Right lobe of liver (tissue), 4 donors: Measurements from ENCODE around the gene EPHB1.

ENCODE experiments used
- POLR2A ChIP-seq: fragments of 450-650 bp; IDR thresholded peaks from one replicate; pipeline ENCODE4 v1.6.1; 2017; ENCODE audit warnings: antibody characterized with exemption, mild to moderate bottlenecking
- TF ChIP-seq, protein P1 (sequence below), 4 donors: fragments of 200-600 bp in 3 of 4; fragments of 450-650 bp in 1 of 4; IDR thresholded peaks; one replicate each; pipeline versions ENCODE4 v1.5.1 to v1.8.0; 2016 to 2022; ENCODE audit warnings: antibody characterized with exemption in 4 of 4, mild to moderate bottlenecking in 2 of 4
- donor health status: DM: no; HTN: no; CAD: no.
- donor health status: DM: no; HTN: no; CAD: no.
- donor health status: DM: no; HTN: yes; CAD: no.

DNA sequence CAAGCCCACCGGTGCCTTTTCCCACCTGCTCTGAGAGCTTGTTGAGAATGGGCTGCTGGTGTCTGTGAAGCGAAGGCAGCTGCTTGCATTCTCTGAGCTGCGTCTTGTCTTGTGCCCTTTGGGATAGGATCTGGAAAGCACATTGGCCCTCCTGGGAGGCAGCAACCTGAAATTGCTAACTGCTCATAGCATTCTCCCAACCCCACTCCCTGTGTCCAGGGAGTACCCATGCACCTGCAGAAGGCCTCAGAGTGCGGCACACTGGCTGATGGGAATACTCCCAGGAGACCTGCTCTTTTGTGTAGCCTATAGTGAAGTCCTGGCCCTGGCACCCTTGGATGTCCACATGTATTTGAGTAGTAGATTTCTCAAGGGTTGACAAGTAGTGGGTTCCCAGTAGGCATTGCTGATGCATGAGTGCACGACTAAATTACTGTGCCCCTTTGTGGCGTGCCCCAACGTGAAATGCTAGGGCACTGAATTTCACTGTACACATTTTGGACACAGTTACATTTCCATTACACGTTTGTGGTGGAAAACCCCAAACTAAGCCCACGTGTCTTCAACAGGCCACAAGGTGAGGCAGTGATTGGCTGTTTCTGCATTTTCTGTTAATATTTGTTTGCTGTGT lies 3.7 kb downstream of the EPHB1 start:
- TF ChIP-seq, protein P1, sequence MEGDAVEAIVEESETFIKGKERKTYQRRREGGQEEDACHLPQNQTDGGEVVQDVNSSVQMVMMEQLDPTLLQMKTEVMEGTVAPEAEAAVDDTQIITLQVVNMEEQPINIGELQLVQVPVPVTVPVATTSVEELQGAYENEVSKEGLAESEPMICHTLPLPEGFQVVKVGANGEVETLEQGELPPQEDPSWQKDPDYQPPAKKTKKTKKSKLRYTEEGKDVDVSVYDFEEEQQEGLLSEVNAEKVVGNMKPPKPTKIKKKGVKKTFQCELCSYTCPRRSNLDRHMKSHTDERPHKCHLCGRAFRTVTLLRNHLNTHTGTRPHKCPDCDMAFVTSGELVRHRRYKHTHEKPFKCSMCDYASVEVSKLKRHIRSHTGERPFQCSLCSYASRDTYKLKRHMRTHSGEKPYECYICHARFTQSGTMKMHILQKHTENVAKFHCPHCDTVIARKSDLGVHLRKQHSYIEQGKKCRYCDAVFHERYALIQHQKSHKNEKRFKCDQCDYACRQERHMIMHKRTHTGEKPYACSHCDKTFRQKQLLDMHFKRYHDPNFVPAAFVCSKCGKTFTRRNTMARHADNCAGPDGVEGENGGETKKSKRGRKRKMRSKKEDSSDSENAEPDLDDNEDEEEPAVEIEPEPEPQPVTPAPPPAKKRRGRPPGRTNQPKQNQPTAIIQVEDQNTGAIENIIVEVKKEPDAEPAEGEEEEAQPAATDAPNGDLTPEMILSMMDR (IDR thresholded peaks at IDR 0.05) = no peak
- TF ChIP-seq POLR2A = no peak
